ENCODE results near the gene GCGR. TPM values are rescaled to one million over a fixed set of nuclear protein-coding genes. Genes with fewer than 3 reads are reported as not detected.

Gene GCGR
- total and polyA plus RNA-seq, 2 of the 13 experiments (the other 11 are each of a cell fraction or from before 2014, with no cell fraction given): 0.04 to 0.13 TPM

DNA sequence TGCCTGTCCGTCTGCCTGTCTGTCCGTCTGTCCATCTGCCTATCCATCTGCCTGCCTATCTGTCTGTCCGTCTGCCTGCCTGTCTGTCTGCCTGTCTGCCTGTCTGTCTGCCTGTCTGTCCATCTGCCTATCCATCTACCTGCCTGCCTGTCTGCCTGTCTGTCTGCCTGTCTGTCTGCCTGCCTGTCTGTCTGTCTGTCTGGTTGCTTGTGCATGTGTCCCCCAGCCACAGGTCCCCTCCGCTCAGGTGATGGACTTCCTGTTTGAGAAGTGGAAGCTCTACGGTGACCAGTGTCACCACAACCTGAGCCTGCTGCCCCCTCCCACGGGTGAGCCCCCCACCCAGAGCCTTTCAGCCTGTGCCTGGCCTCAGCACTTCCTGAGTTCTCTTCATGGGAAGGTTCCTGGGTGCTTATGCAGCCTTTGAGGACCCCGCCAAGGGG, 5.6 kb downstream of the GCGR start:
- H3K4me3 ChIP-seq (replicated peaks in 1 of 3; ENCODE audit: insufficient read depth in 1 of 3, low read depth in 2 of 3, low read length in 3 of 3): no peak overlapping the region
- no peak overlapping the region for H2AFZ ChIP-seq (ENCODE audit: low read length)
- H3K79me2 ChIP-seq (ENCODE audit: insufficient read depth, low read length): no peaks in the 10 kb centered on the region
- ChIA-PET CTCF (ENCODE audit: low intra/inter-chr PET ratio, low total read pairs) (no interaction called here), POLR2A (no interaction called here)
- intact Hi-C loops (cut with micrococcal nuclease; ENCODE audit: unreplicated experiment) (no loop called here), in situ Hi-C loops (cut with HindIII; ENCODE audit: extremely low pct_ligation_motif_present, low pct_unique_long_range_greater_than_20kb) (no loop called here)
- WGBS (ENCODE audit: low lambda C conversion rate): 25% methylated on average over 7 of the region's 7 CpGs
- no peak overlapping the region for H3K27ac ChIP-seq (ENCODE audit: extremely low read length, insufficient read depth, low read length)
- TF ChIP-seq ZNF251 (CRISPR knock-in tag; IDR thresholded peaks at IDR 0.05) (no peak), SKI (IDR thresholded peaks at IDR 0.05; ENCODE audit: partially characterized antibody) (peak; percentile 21), ZFYVE20 (CRISPR knock-in tag; IDR thresholded peaks at IDR 0.05; ENCODE audit: borderline replicate concordance, low read depth) (0 out of 2 replicates have a peak, but pooled peaks have one; percentile 45)
- no peak for DNase-seq (ENCODE audit: low spot score)
- no peak overlapping the region for H3K9ac ChIP-seq (ENCODE audit: insufficient read depth, low read depth, low read length)
- peaks cover 33% of the 10 kb centered on the region for H3K4me1 ChIP-seq (ENCODE audit: insufficient read depth, low read length)
- no peaks in the 10 kb centered on the region for H4K20me1 ChIP-seq (ENCODE audit: insufficient read depth, low read length)
- H3K4me2 ChIP-seq (ENCODE audit: low read depth, low read length): no peak overlapping the region
- H3K36me3 ChIP-seq (replicated peaks in 1 of 2; ENCODE audit: control insufficient read depth in 1 of 2, insufficient read depth in 2 of 2, low read length in 2 of 2): no peaks in the 10 kb centered on the region
- H3K9me3 ChIP-seq (ENCODE audit: low read length): no peaks in the 10 kb centered on the region
- ATAC-seq: no peak
- no TSS peak for BruUV-seq (replicated peaks)
- H3K27me3 ChIP-seq (ENCODE audit: control insufficient read depth in 1 of 2, insufficient read depth in 2 of 2, low read length in 2 of 2): peaks cover 13 to 62% of the 10 kb centered on the region in 2 experiments
- no peak for FAIRE-seq

GRCh38 chr17:81810476-81810875, 6.5 kb downstream of the GCGR start:
- no peak overlapping the region for H3K4me3 ChIP-seq (replicated peaks in 1 of 3; ENCODE audit: insufficient read depth in 1 of 3, low read depth in 2 of 3, low read length in 3 of 3)
- POLR2A ChIA-PET: interaction anchor here (1.1 kb wide), 2 partner anchors 23 to 50 kb away, joined by 3 to 4 read pairs; partner anchors contain the start of genes MCRIP1 and P4HB
- intact Hi-C loops (cut with micrococcal nuclease; ENCODE audit: unreplicated experiment): no loop called here
- H3K4me1 ChIP-seq (ENCODE audit: insufficient read depth, low read length): peaks cover 33% of the 10 kb centered on the region
- 34% methylated on average over 6 of the region's 8 CpGs for WGBS (ENCODE audit: low lambda C conversion rate)
- H3K27me3 ChIP-seq (ENCODE audit: control insufficient read depth in 1 of 2, insufficient read depth in 2 of 2, low read length in 2 of 2): peaks cover 13 to 56% of the 10 kb centered on the region in 2 experiments
- no TSS peak for BruUV-seq (replicated peaks)
- H2AFZ ChIP-seq (ENCODE audit: low read length): no peak overlapping the region
- in situ Hi-C loops (cut with HindIII; ENCODE audit: extremely low pct_ligation_motif_present, low pct_unique_long_range_greater_than_20kb): no loop called here
- CTCF ChIA-PET (ENCODE audit: low intra/inter-chr PET ratio, low total read pairs): no interaction called here
- H3K79me2 ChIP-seq (ENCODE audit: insufficient read depth, low read length): no peaks in the 10 kb centered on the region
- ATAC-seq: no peak
- H3K36me3 ChIP-seq (replicated peaks in 1 of 2; ENCODE audit: control insufficient read depth in 1 of 2, insufficient read depth in 2 of 2, low read length in 2 of 2): no peaks in the 10 kb centered on the region
- no peaks in the 10 kb centered on the region for H4K20me1 ChIP-seq (ENCODE audit: insufficient read depth, low read length)
- no peak for TF ChIP-seq HMGA1 (CRISPR knock-in tag; conservative IDR thresholded peaks at IDR 0.05)
- no peak for TF ChIP-seq TFE3 (CRISPR knock-in tag; IDR thresholded peaks at IDR 0.05)
- TF ChIP-seq ZSCAN25 (CRISPR knock-in tag; IDR thresholded peaks at IDR 0.05): peak; percentile 64; the same call in 1 of the 2 replicates
- TF ChIP-seq CEBPB (IDR thresholded peaks at IDR 0.05; ENCODE audit: borderline replicate concordance, low read depth, low read length): no peak
- TF ChIP-seq EZH2 (conservative IDR thresholded peaks at IDR 0.05; ENCODE audit: low read depth, low read length): no peak
- no peak for TF ChIP-seq MLLT10 (CRISPR knock-in tag; IDR thresholded peaks at IDR 0.05)
- no peak for TF ChIP-seq ZNF546 (CRISPR knock-in tag; conservative IDR thresholded peaks at IDR 0.05)
- TF ChIP-seq ZBTB37 (CRISPR knock-in tag; IDR thresholded peaks at IDR 0.05): no peak
- no peaks in the 10 kb centered on the region for H3K9me3 ChIP-seq (ENCODE audit: low read length)
- H3K27ac ChIP-seq (ENCODE audit: extremely low read length, insufficient read depth, low read length): no peak overlapping the region
- FAIRE-seq: no peak
- no peak overlapping the region for H3K4me2 ChIP-seq (ENCODE audit: low read depth, low read length)
- no peak overlapping the region for H3K9ac ChIP-seq (ENCODE audit: insufficient read depth, low read depth, low read length)
- no peak for DNase-seq (ENCODE audit: low spot score)

Data from HepG2 (cell line).